ENCODE data around the gene C20orf173.

C20orf173 gene

DNA sequence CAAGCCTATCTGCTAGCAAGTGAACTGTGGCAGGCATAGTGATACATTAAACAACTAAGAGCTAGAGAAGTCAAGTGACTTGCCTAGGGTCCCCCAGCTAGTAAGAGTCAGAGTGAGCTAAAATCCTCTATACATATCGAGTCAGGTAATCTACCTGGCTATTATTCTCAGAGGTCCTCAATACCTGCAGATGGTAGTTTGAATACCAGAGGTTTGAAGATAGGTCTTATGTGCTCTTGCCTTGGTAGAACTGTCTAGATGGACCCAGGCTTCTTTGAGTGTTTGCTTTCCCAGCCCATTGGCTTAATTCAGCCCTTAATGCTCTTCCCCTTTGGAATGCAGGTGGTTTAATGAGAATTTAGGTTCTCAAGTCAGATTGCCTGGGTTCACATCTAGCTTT is 13.5 kb upstream of the C20orf173 start:
- ATAC-seq (ENCODE audit: insufficient read depth, low read depth), result no peak
- no peaks in the 10 kb centered on the region for H3K9me3 ChIP-seq (ENCODE audit: insufficient read depth, low read length, severe bottlenecking)
- TF ChIP-seq CTCF (IDR thresholded peaks at IDR 0.05; ENCODE audit: borderline replicate concordance, extremely low read depth, low read length, poor library complexity, severe bottlenecking) (no peak), EZH2 (IDR thresholded peaks at IDR 0.05; ENCODE audit: borderline replicate concordance, low read depth, low read length, severe bottlenecking) (no peak)
- peaks cover 21% of the 10 kb centered on the region for H3K4me1 ChIP-seq (ENCODE audit: insufficient read depth, low read length)
- peak overlapping the region; percentile 85; the same call in 1 of the 2 replicates for H3K27ac ChIP-seq (ENCODE audit: low read length)
- peak overlapping the region; percentile 71 for H3K9ac ChIP-seq (ENCODE audit: low read depth, low read length)
- H3K4me3 ChIP-seq (ENCODE audit: low read depth in 1 of 2, low read length in 2 of 2), result peak overlapping the region in 1 of 2 experiments; percentile 83; a peak in 2 of 4 replicates
- DNase-seq, result no peak
- peak overlapping the region; percentile 90 for H3K4me2 ChIP-seq (ENCODE audit: insufficient read depth, low read length)
- peaks cover 44% of the 10 kb centered on the region for H3K36me3 ChIP-seq (ENCODE audit: insufficient read depth, low read length)
- H3K79me2 ChIP-seq (ENCODE audit: insufficient read depth, low read length), result peaks cover 13% of the 10 kb centered on the region
- no peaks in the 10 kb centered on the region for H3K27me3 ChIP-seq (ENCODE audit: insufficient read depth, low read length, poor library complexity)
- H2AFZ ChIP-seq (ENCODE audit: low read depth, low read length), result no peak overlapping the region
- H4K20me1 ChIP-seq (ENCODE audit: insufficient read depth, low read length), result no peaks in the 10 kb centered on the region

DNA sequence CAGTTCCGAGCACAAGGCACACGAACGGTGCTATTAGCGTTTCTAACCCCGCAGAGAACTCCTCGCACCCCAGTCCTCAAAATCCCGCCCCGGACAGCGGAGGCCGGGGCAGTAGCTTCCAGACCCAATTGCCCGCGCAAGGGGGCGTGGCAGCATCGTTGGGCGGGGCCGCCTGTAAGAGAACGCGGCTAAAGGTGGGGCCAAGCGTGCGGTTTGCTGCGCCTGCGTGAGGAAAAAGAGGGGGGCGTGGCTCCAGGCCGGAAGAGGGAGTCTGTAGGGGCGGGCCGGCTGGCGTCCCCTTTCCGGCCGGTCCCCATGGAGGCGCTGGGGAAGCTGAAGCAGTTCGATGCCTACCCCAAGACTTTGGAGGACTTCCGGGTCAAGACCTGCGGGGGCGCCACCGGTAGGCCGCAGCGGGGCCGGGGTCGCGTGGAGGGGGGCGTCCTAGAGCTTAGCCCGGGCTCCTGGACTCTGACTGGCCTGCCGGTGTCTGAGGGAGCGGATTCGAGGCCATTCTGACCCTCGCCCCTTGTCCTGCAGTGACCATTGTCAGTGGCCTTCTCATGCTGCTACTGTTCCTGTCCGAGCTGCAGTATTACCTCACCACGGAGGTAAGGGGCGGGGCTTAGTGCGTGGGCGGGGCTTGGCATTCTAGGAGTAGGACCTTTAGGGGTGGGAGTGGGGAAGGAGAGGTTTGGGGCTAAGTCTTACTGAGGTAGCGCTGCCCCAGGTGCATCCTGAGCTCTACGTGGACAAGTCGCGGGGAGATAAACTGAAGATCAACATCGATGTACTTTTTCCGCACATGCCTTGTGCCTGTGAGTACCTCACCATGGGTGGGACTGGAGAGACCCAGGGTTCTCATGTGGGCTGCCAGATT is 12.6 kb upstream of the C20orf173 start, which contains the start of gene ERGIC3:
ERGIC3 (plus strand) TSS at position 296 of the 880 bp plus-strand sequence; CDS start at position 316, 20 bp downstream.
- Histone ChIP-seq H3K4me2 (ENCODE audit: insufficient read depth, low read length) (peak within 1 kb of the TSS; percentile 90), H4K20me1 (ENCODE audit: insufficient read depth, low read length) (no peaks in the 10 kb centered on the region), H3K9me3 (ENCODE audit: insufficient read depth, low read length, severe bottlenecking) (no peaks in the 10 kb centered on the region), H3K4me1 (ENCODE audit: insufficient read depth, low read length) (peaks cover 21% of the 10 kb centered on the region), H3K27me3 (ENCODE audit: insufficient read depth, low read length, poor library complexity) (no peaks in the 10 kb centered on the region), H3K27ac (ENCODE audit: low read length) (peak within 1 kb of the TSS; percentile 85), H3K79me2 (ENCODE audit: insufficient read depth, low read length) (peaks cover 13% of the 10 kb centered on the region), H3K4me3 (ENCODE audit: low read depth in 1 of 2, low read length in 2 of 2) (peak within 1 kb of the TSS; percentile 53 to 83), H2AFZ (ENCODE audit: low read depth, low read length) (peak within 1 kb of the TSS; percentile 87), H3K36me3 (ENCODE audit: insufficient read depth, low read length) (peaks cover 35% of the 10 kb centered on the region), H3K9ac (ENCODE audit: low read depth, low read length) (peak within 1 kb of the TSS; percentile 71)
- peak; percentile 98 for ATAC-seq (ENCODE audit: insufficient read depth, low read depth)
- TF ChIP-seq EZH2 (IDR thresholded peaks at IDR 0.05; ENCODE audit: borderline replicate concordance, low read depth, low read length, severe bottlenecking) (no peak), CTCF (IDR thresholded peaks at IDR 0.05; ENCODE audit: borderline replicate concordance, extremely low read depth, low read length, poor library complexity, severe bottlenecking) (no peak)
- DNase-seq, result peak; percentile 99

DNA sequence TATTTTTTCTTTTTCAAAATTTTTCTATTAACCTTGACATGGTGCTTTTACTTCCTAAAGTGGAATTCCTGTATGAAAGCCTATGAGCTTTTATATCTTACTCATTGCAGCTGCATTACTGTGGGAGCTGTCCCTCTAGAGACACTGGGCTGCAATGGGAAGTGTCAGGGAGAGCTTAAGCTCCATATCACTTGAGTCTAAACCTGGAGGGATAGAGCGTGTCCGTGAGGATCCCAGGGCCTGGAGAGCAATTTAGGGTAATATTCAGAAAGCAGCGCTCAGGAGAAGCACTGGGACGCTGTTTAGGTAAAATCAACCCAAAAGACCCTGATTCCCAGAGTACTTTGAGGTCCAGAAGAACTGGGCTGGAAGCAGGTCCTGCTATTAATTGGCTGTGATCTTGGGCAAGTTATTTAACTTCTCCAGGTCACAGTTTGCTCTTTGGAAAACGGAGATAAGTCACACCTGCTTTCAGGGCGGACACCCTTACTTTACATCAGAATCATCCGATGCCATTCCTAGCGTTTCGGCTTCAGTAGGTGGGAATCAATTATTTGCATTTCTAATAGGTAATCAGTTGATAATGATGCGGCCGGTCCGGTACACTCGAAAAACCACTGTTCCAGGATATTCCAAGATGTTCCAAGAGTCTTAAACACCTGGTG is 11.8 kb upstream of the C20orf173 start:
- no peak for ATAC-seq (ENCODE audit: insufficient read depth, low read depth)
- no peak for DNase-seq

More for the DNA sequence above, 11.8 kb upstream of the C20orf173 start:
- peak overlapping the region; percentile 80 for H2AFZ ChIP-seq (ENCODE audit: low read depth, low read length)
- H3K4me3 ChIP-seq (ENCODE audit: low read depth in 1 of 2, low read length in 2 of 2), result peak overlapping the region in 1 of 2 experiments; percentile 83; a peak in 3 of 4 replicates
- H3K27me3 ChIP-seq (ENCODE audit: insufficient read depth, low read length, poor library complexity), result no peaks in the 10 kb centered on the region
- H3K4me1 ChIP-seq (ENCODE audit: insufficient read depth, low read length), result peaks cover 21% of the 10 kb centered on the region
- H3K9ac ChIP-seq (ENCODE audit: low read depth, low read length), result peak overlapping the region; percentile 71
- peaks cover 27% of the 10 kb centered on the region for H3K36me3 ChIP-seq (ENCODE audit: insufficient read depth, low read length)
- peaks cover 13% of the 10 kb centered on the region for H3K79me2 ChIP-seq (ENCODE audit: insufficient read depth, low read length)
- no peaks in the 10 kb centered on the region for H4K20me1 ChIP-seq (ENCODE audit: insufficient read depth, low read length)
- TF ChIP-seq CTCF (IDR thresholded peaks at IDR 0.05; ENCODE audit: borderline replicate concordance, extremely low read depth, low read length, poor library complexity, severe bottlenecking) (no peak), EZH2 (IDR thresholded peaks at IDR 0.05; ENCODE audit: borderline replicate concordance, low read depth, low read length, severe bottlenecking) (no peak)
- H3K27ac ChIP-seq (ENCODE audit: low read length), result 0 out of 2 replicates have a peak overlapping the region, but pooled peaks have one; percentile 19
- peak overlapping the region; percentile 90 for H3K4me2 ChIP-seq (ENCODE audit: insufficient read depth, low read length)
- H3K9me3 ChIP-seq (ENCODE audit: insufficient read depth, low read length, severe bottlenecking), result no peaks in the 10 kb centered on the region
